Activated T-cell treated with anti-CD3 and anti-CD28 coated beads, Interleukin-2, amount 50 U/mL, for 4 hours (primary cell): Measurements from ENCODE around the gene OR2A5. TPM values are rescaled to one million over a fixed set of nuclear protein-coding genes. Genes with fewer than 3 reads are reported as not detected.
"Not testable (repeated sequence)": the region's sequence is repeated elsewhere in the genome, so short reads cannot be mapped to it uniquely, and the experiment has no call there.

ENCODE experiments used
- ATAC-seq, 2 donors: fragments of 200-7000 bp; cut with Tn5 transposase; one replicate each; pipeline ENCODE4 v1.10.0; 2021
- DNase-seq: peaks from one replicate; pipeline ENCODE4 v3.0.0-alpha.2; 2020
- H3K27me3 Mint-ChIP-seq: one replicate; pipeline ENCODE4 v1.8.0; 2021; ENCODE audit warnings: low read depth, mixed read lengths
- H3K36me3 Mint-ChIP-seq: one replicate; pipeline ENCODE4 v1.8.0; 2022; ENCODE audit warnings: mixed read lengths; ENCODE audit not compliant: insufficient read depth
- H3K4me1 Mint-ChIP-seq: one replicate; pipeline ENCODE4 v1.8.0; 2021; ENCODE audit warnings: low read depth, mixed read lengths
- H3K4me3 Mint-ChIP-seq: one replicate; pipeline ENCODE4 v1.8.0; 2021; ENCODE audit warnings: mild to moderate bottlenecking, moderate library complexity, mixed read lengths
- H3K9me3 Mint-ChIP-seq: one replicate; pipeline ENCODE4 v1.8.0; 2021; ENCODE audit warnings: mixed read lengths
- total RNA-seq, 3 donors: library from RNA; stranded (reverse); gene quantifications; one replicate each; pipeline ENCODE4 v1.2.1, GENCODE V29; 2021

Gene OR2A5
- total RNA-seq, 3 donors from 2014 or later = not detected

DNA sequence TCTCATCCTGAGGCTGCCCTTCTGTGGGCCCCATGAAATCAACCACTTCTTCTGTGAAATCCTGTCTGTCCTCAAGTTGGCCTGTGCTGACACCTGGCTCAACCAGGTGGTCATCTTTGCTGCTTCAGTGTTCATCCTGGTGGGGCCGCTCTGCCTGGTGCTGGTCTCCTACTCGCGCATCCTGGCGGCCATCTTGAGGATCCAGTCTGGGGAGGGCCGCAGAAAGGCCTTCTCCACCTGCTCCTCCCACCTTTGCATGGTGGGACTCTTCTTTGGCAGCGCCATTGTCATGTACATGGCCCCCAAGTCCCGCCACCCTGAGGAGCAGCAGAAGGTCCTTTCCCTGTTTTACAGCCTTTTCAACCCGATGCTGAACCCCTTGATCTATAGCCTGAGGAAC is 2.1 kb downstream of the OR2A5 start:
- H3K27me3 Mint-ChIP-seq, H3K4me3 Mint-ChIP-seq, ATAC-seq, H3K4me1 Mint-ChIP-seq, H3K36me3 Mint-ChIP-seq, H3K9me3 Mint-ChIP-seq, DNase-seq: not testable (repeated sequence)

GRCh38 chr7:144057954-144058353 is 9.2 kb downstream of the OR2A5 start:
- H3K36me3 Mint-ChIP-seq = no peaks in the 10 kb centered on the region
- H3K4me1 Mint-ChIP-seq = no peaks in the 10 kb centered on the region
- no peak overlapping the region for H3K4me3 Mint-ChIP-seq
- DNase-seq = no peak
- no peak for ATAC-seq
- H3K9me3 Mint-ChIP-seq = no peaks in the 10 kb centered on the region
- H3K27me3 Mint-ChIP-seq = peaks cover 20% of the 10 kb centered on the region

DNA sequence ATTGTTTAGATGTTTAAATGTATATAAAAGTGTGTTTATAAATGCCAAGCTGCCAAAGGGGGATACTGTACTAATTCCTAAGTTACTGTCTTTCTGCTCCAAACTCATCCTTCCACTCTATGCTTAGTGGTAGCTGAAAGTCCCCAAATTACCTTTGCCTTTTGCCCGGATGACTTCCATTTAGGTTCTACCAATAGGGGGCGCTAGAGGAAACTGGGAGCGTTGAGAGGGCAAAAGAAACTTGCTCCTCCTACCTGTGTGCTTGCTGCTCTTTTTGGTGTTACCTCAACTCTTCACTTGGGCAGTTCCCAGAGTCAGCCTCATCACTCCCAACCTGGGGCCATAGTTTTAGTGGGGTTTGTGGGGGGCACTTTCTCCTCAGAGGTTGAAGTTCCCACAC is 15.0 kb downstream of the OR2A5 start:
- Mint-ChIP-seq H3K36me3 (no peaks in the 10 kb centered on the region), H3K27me3 (peaks cover 26% of the 10 kb centered on the region), H3K4me3 (no peak overlapping the region), H3K4me1 (no peaks in the 10 kb centered on the region), H3K9me3 (no peaks in the 10 kb centered on the region)
- ATAC-seq (no peak), DNase-seq (no peak)

GRCh38 chr7:144069511-144069910 is 20.8 kb downstream of the OR2A5 start, which contains the start of gene OR2A25:
Gene OR2A25, plus strand, starts transcription at chr7:144069811. Its CDS starts 4,409 bp downstream, at chr7:144074220.
- DNase-seq (no peak), ATAC-seq (no peak)
- H3K27me3 Mint-ChIP-seq = peaks cover 9% of the 10 kb centered on the region
- H3K9me3 Mint-ChIP-seq = no peaks in the 10 kb centered on the region
- H3K36me3 Mint-ChIP-seq = no peaks in the 10 kb centered on the region
- no peaks in the 10 kb centered on the region for H3K4me1 Mint-ChIP-seq
- no peak within 1 kb of the TSS for H3K4me3 Mint-ChIP-seq

- H3K4me1 Mint-ChIP-seq = no peaks in the 10 kb centered on the region
- H3K27me3 Mint-ChIP-seq = peaks cover 9% of the 10 kb centered on the region
- H3K9me3 Mint-ChIP-seq = no peaks in the 10 kb centered on the region
- no peak overlapping the region for H3K4me3 Mint-ChIP-seq
- no peaks in the 10 kb centered on the region for H3K36me3 Mint-ChIP-seq
- ATAC-seq = no peak
- DNase-seq = no peak
Measured at GRCh38 chr7:144069953-144070352, 21.2 kb downstream of the OR2A5 start.

DNA sequence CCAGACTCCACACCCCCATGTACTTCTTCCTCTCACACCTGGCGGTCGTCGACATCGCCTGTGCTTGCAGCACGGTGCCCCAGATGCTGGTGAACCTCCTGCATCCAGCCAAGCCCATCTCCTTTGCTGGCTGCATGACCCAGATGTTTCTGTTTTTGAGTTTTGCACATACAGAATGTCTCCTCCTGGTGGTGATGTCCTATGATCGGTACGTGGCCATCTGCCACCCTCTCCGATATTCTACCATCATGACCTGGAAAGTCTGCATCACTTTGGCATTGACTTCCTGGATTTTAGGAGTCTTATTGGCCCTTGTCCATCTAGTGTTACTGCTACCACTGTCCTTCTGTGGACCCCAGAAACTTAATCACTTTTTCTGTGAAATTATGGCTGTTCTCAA is 25.6 kb downstream of the OR2A5 start:
- Mint-ChIP-seq H3K4me1 (no peaks in the 10 kb centered on the region), H3K4me3 (no peak overlapping the region), H3K9me3 (no peaks in the 10 kb centered on the region), H3K36me3 (no peaks in the 10 kb centered on the region), H3K27me3 (peaks cover 4% of the 10 kb centered on the region)
- DNase-seq (no peak), ATAC-seq (no peak)

DNA sequence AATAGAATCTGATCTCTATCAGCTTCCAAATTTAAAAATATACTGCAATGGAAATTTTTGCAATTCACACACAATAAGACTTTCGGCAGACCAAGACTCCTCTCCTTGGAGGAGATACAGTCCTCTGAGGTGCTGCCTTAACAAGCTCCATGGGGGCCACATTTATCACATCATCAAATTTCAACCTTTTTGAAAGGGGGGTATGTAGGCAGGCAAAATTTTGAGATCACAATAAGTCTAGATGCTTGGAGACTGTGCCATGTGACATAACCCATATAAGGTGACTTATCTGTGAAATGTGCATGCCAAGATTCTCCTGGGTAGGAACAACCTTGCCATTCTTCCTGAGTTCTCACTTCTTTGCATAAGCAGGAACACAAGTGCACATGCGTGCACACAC is 37.2 kb downstream of the OR2A5 start, which contains the start of gene OR2A12:
Gene OR2A12 (plus strand): TSS at position 301 of the 400 bp plus-strand sequence. CDS start 8,830 bp downstream, outside the sequence.
- H3K36me3 Mint-ChIP-seq = no peaks in the 10 kb centered on the region
- DNase-seq (no peak), ATAC-seq (no peak)
- no peak within 1 kb of the TSS for H3K4me3 Mint-ChIP-seq
- H3K9me3 Mint-ChIP-seq = peaks cover 4% of the 10 kb centered on the region
- peaks cover 2% of the 10 kb centered on the region for H3K27me3 Mint-ChIP-seq
- no peaks in the 10 kb centered on the region for H3K4me1 Mint-ChIP-seq

- ATAC-seq = no peak
- DNase-seq = no peak
- H3K9me3 Mint-ChIP-seq = peaks cover 7% of the 10 kb centered on the region
- no peak overlapping the region for H3K4me3 Mint-ChIP-seq
- no peaks in the 10 kb centered on the region for H3K4me1 Mint-ChIP-seq
- H3K27me3 Mint-ChIP-seq = peaks cover 2% of the 10 kb centered on the region
- H3K36me3 Mint-ChIP-seq = no peaks in the 10 kb centered on the region
Measured at GRCh38 chr7:144086730-144087129, 38.0 kb downstream of the OR2A5 start.

GRCh38 chr7:144087230-144087629 is 38.5 kb downstream of the OR2A5 start:
- H3K4me3 Mint-ChIP-seq = no peak overlapping the region
- H3K9me3 Mint-ChIP-seq = peaks cover 10% of the 10 kb centered on the region
- no peaks in the 10 kb centered on the region for H3K4me1 Mint-ChIP-seq
- no peak for ATAC-seq
- DNase-seq = no peak
- no peaks in the 10 kb centered on the region for H3K36me3 Mint-ChIP-seq
- H3K27me3 Mint-ChIP-seq = peaks cover 2% of the 10 kb centered on the region

- Mint-ChIP-seq H3K4me3 (no peak overlapping the region), H3K36me3 (no peaks in the 10 kb centered on the region), H3K27me3 (peaks cover 5% of the 10 kb centered on the region), H3K4me1 (no peaks in the 10 kb centered on the region), H3K9me3 (peaks cover 10% of the 10 kb centered on the region)
- no peak for ATAC-seq
- no peak for DNase-seq
Measured at GRCh38 chr7:144090667-144091066, 41.9 kb downstream of the OR2A5 start.

GRCh38 chr7:144098776-144099175 is 50.0 kb downstream of the OR2A5 start:
- no peak for DNase-seq
- no peaks in the 10 kb centered on the region for H3K9me3 Mint-ChIP-seq
- no peak overlapping the region for H3K4me3 Mint-ChIP-seq
- H3K27me3 Mint-ChIP-seq = peaks cover 7% of the 10 kb centered on the region
- peaks cover 6% of the 10 kb centered on the region for H3K4me1 Mint-ChIP-seq
- H3K36me3 Mint-ChIP-seq = no peaks in the 10 kb centered on the region
- no peak for ATAC-seq

DNA sequence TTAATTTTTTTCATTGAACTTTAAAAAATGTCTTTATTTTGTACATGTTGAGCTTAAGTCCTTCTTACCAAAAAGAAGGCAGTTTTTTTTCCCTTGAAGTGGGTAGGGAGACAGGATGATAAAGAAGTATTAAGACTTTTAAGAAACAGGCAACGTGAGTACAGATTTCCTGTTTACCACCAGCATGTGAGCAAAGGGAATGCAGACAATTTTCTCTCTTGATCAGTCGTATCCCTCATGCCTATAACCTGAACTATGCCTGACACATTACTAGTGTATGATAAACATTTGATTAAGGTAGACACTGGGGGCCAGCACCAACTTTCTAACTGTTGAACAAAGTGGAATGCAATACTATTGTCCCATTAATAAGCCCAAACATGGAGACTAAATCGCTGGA is 51.9 kb downstream of the OR2A5 start:
- Mint-ChIP-seq H3K27me3 (peaks cover 3% of the 10 kb centered on the region), H3K4me1 (peaks cover 6% of the 10 kb centered on the region), H3K36me3 (no peaks in the 10 kb centered on the region), H3K9me3 (no peaks in the 10 kb centered on the region), H3K4me3 (no peak overlapping the region)
- DNase-seq (no peak), ATAC-seq (no peak)

- DNase-seq (no peak), ATAC-seq (no peak)
- no peaks in the 10 kb centered on the region for H3K36me3 Mint-ChIP-seq
Measured at GRCh38 chr7:144102041-144102440, 53.3 kb downstream of the OR2A5 start.

DNA sequence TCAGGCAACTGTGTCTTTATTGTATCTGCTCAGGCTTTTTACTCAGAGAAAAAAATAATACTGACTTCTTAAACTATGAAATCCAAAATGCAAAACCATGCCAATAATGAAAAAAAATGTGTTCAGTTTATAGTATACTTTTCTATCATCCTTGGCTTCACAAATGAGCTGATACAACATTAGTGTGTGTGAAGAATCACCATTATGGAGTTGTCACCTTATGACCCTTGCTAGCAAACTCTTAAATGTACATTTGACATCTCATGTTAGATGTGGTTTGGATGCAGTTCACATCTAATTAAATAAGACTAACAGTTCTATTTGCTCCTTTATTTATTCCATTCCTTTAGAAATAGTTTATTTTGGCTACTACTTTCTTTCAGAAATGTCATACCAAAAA is 56.5 kb downstream of the OR2A5 start:
- Mint-ChIP-seq H3K4me3 (no peak overlapping the region), H3K9me3 (no peaks in the 10 kb centered on the region), H3K4me1 (peaks cover 6% of the 10 kb centered on the region), H3K27me3 (peaks cover 7% of the 10 kb centered on the region), H3K36me3 (no peaks in the 10 kb centered on the region)
- ATAC-seq = no peak
- no peak for DNase-seq

More at GRCh38 chr7:144102041-144102440, 53.3 kb downstream of the OR2A5 start:
- no peak overlapping the region for H3K4me3 Mint-ChIP-seq
- H3K27me3 Mint-ChIP-seq = peaks cover 3% of the 10 kb centered on the region
- no peaks in the 10 kb centered on the region for H3K9me3 Mint-ChIP-seq
- H3K4me1 Mint-ChIP-seq = peaks cover 6% of the 10 kb centered on the region
